ENCODE measurements around the gene MUC12. TPM values are rescaled to one million over a fixed set of nuclear protein-coding genes. Genes with fewer than 3 reads are reported as not detected.

Gene MUC12
- total and polyA plus RNA-seq, 9 of the 15 experiments (the other 6 are each of a cell fraction or from before 2014, with no cell fraction given): 0.23 to 1.2 (median 0.79) TPM; not detected in 1

DNA sequence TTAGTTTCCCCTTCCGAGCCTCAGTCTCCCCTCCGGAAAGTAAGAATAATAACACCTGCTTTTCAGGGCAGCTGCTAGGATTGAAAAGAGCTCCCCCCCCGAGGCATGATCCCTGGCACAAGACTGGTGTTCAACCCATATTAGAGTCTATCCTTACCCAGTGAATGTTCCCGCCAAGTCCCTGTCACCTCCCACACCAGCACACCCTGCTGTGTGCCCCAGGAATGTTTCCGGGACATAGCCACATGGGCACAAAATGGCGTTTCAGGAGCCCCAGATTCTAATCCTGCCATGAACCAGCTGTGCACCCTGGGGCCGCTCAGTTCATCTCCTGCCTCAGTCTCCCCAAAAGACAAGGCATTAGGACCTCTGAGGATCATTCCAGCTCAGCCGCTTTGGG is 51.1 kb downstream of the MUC12 start:
- POLR2A ChIA-PET: interaction anchor here (0.7 to 1.8 kb wide), 2 partner anchors 10 to 49 kb away, joined by 5 to 8 read pairs; no protein-coding TSS in a partner anchor
- Histone ChIP-seq H3K9me1 (ENCODE audit: control insufficient read depth, insufficient read depth, low read length) (no peaks in the 10 kb centered on the region), H3K4me3 (no peak overlapping the region), H3K4me1 (replicated peaks in 1 of 2; ENCODE audit: control insufficient read depth in 2 of 2, insufficient read depth in 2 of 2, low read length in 2 of 2) (peaks cover 6 to 19% of the 10 kb centered on the region in 2 experiments; a peak in 4 of 5 replicates), H3K79me2 (ENCODE audit: control insufficient read depth, insufficient read depth, low read length) (no peaks in the 10 kb centered on the region), H3K9me3 (replicated peaks; ENCODE audit: control insufficient read depth, insufficient read depth, low read depth, low read length) (no peaks in the 10 kb centered on the region), H2AFZ (ENCODE audit: low read depth, low read length) (no peak overlapping the region), H3K4me2 (ENCODE audit: insufficient read depth, low read length) (no peak overlapping the region), H3K27ac (ENCODE audit: extremely low read depth, low read depth, low read length) (no peak overlapping the region), H3K36me3 (ENCODE audit: control insufficient read depth, insufficient read depth, low read length) (no peaks in the 10 kb centered on the region), H3K9ac (ENCODE audit: insufficient read depth in 1 of 2, low read depth in 2 of 2, low read length in 2 of 2) (no peak overlapping the region), H4K20me1 (replicated peaks; ENCODE audit: control insufficient read depth, insufficient read depth, low read length) (no peaks in the 10 kb centered on the region), H3K27me3 (ENCODE audit: control insufficient read depth in 2 of 2, insufficient read depth in 2 of 2, low read length in 2 of 2) (peaks cover 0 to 37% of the 10 kb centered on the region in 2 experiments; a peak in 3 of 5 replicates)
- DNase-seq (ENCODE audit: extremely low read depth in 1 of 4, low spot score in 3 of 4) (peak in 1 of 4 experiments; percentile 5), ATAC-seq (no peak), FAIRE-seq (no peak)
- WGBS (ENCODE audit: insufficient coverage, low coverage, missing lambda C conversion rate): 8% methylated on average over 8 of the region's 8 CpGs
- CTCF ChIA-PET (ENCODE audit: low intra/inter-chr PET ratio): no interaction called here
- intact Hi-C loops (cut with micrococcal nuclease) (no loop called here), in situ Hi-C loops (cut with MboI) (no loop called here)
- BruUV-seq (replicated peaks): no TSS peak
- TF ChIP-seq PHB2 (IDR thresholded peaks at IDR 0.05; ENCODE audit: low read depth) (no peak), BRCA1 (IDR thresholded peaks at IDR 0.05) (no peak), BRCA1 (CRISPR knock-in tag; IDR thresholded peaks at IDR 0.05) (no peak), SMC3 (conservative IDR thresholded peaks at IDR 0.05; ENCODE audit: insufficient read depth, low read depth, low read length) (no peak), ZNF197 (CRISPR knock-in tag; IDR thresholded peaks at IDR 0.05; ENCODE audit: low read depth) (no peak), ESRRB (CRISPR knock-in tag; IDR thresholded peaks at IDR 0.05; ENCODE audit: borderline replicate concordance) (no peak), NFIX (CRISPR knock-in tag; IDR thresholded peaks at IDR 0.05; ENCODE audit: low read depth) (no peak), SAFB (IDR thresholded peaks at IDR 0.05; ENCODE audit: borderline replicate concordance, low read depth, low read length) (no peak), TEAD1 (CRISPR knock-in tag; IDR thresholded peaks at IDR 0.05) (no peak), RBFOX2 (IDR thresholded peaks at IDR 0.05; ENCODE audit: low read depth, low read length) (no peak), ZEB2 (IDR thresholded peaks at IDR 0.05) (no peak), ZNF551 (CRISPR knock-in tag; IDR thresholded peaks at IDR 0.05) (no peak), TFAM (CRISPR knock-in tag; conservative IDR thresholded peaks at IDR 0.05) (no peak), NFE2L1 (tag; IDR thresholded peaks at IDR 0.05; ENCODE audit: borderline replicate concordance, low read depth) (no peak), RAD51 (IDR thresholded peaks at IDR 0.05; ENCODE audit: borderline replicate concordance, low read depth) (no peak), ZSCAN29 (IDR thresholded peaks at IDR 0.05) (no peak)
- TF ChIP-seq, protein P1, sequence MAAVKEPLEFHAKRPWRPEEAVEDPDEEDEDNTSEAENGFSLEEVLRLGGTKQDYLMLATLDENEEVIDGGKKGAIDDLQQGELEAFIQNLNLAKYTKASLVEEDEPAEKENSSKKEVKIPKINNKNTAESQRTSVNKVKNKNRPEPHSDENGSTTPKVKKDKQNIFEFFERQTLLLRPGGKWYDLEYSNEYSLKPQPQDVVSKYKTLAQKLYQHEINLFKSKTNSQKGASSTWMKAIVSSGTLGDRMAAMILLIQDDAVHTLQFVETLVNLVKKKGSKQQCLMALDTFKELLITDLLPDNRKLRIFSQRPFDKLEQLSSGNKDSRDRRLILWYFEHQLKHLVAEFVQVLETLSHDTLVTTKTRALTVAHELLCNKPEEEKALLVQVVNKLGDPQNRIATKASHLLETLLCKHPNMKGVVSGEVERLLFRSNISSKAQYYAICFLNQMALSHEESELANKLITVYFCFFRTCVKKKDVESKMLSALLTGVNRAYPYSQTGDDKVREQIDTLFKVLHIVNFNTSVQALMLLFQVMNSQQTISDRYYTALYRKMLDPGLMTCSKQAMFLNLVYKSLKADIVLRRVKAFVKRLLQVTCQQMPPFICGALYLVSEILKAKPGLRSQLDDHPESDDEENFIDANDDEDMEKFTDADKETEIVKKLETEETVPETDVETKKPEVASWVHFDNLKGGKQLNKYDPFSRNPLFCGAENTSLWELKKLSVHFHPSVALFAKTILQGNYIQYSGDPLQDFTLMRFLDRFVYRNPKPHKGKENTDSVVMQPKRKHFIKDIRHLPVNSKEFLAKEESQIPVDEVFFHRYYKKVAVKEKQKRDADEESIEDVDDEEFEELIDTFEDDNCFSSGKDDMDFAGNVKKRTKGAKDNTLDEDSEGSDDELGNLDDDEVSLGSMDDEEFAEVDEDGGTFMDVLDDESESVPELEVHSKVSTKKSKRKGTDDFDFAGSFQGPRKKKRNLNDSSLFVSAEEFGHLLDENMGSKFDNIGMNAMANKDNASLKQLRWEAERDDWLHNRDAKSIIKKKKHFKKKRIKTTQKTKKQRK (IDR thresholded peaks at IDR 0.05; ENCODE audit: borderline replicate concordance, low read depth, low read length): no peak
- TF ChIP-seq, protein P2, sequence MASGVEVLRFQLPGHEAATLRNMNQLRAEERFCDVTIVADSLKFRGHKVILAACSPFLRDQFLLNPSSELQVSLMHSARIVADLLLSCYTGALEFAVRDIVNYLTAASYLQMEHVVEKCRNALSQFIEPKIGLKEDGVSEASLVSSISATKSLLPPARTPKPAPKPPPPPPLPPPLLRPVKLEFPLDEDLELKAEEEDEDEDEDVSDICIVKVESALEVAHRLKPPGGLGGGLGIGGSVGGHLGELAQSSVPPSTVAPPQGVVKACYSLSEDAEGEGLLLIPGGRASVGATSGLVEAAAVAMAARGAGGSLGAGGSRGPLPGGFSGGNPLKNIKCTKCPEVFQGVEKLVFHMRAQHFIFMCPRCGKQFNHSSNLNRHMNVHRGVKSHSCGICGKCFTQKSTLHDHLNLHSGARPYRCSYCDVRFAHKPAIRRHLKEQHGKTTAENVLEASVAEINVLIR (CRISPR knock-in tag; IDR thresholded peaks at IDR 0.05): no peak

Measured in K562 (cell line).